Sigmoid colon (tissue), 4 donors: ENCODE results near the gene MAGOHB.

Experiments
- POLR2AphosphoS5 ChIP-seq, 4 donors: sonication (generic); formaldehyde crosslinking; IDR thresholded peaks; one replicate each; pipeline ENCODE4 v1.6.1; 2017; ENCODE audit warnings: antibody characterized with exemption in 4 of 4
- TF ChIP-seq, protein P1 (sequence below), 4 experiments: fragments of 450-650 bp in 3 of 4; fragments of 200-600 bp in 1 of 4; IDR thresholded peaks; one replicate each; pipeline ENCODE4 v1.5.1; 2016 to 2019; ENCODE audit warnings: antibody characterized with exemption in 4 of 4, mild to moderate bottlenecking in 3 of 4, moderate library complexity in 2 of 4

DNA sequence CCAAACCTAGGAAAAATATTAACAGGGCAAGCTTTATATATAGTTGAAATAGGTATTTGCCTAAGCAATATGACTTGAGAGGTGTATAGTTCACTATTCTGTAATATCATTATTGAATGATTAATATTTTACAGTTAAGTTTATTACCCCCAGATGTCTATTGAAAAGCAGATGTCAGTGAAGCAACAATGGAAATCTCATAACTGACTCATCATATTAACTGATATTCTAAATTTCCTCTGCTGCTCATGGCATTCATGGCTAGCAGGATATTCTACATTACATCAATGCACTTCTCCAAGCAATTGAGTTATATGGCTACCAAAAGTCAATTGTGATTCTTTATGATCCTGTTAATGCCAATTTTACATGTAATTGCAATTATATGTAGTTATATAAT lies 9.7 kb upstream of the MAGOHB start:
- TF ChIP-seq POLR2AphosphoS5 (IDR thresholded peaks at IDR 0.05) = no peak
- TF ChIP-seq, protein P1, sequence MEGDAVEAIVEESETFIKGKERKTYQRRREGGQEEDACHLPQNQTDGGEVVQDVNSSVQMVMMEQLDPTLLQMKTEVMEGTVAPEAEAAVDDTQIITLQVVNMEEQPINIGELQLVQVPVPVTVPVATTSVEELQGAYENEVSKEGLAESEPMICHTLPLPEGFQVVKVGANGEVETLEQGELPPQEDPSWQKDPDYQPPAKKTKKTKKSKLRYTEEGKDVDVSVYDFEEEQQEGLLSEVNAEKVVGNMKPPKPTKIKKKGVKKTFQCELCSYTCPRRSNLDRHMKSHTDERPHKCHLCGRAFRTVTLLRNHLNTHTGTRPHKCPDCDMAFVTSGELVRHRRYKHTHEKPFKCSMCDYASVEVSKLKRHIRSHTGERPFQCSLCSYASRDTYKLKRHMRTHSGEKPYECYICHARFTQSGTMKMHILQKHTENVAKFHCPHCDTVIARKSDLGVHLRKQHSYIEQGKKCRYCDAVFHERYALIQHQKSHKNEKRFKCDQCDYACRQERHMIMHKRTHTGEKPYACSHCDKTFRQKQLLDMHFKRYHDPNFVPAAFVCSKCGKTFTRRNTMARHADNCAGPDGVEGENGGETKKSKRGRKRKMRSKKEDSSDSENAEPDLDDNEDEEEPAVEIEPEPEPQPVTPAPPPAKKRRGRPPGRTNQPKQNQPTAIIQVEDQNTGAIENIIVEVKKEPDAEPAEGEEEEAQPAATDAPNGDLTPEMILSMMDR (IDR thresholded peaks at IDR 0.05) = no peak
